ENCODE data around the gene TMEM236. TPM values are rescaled to one million over a fixed set of nuclear protein-coding genes. Genes with fewer than 3 reads are reported as not detected.

TMEM236 gene
- total and polyA plus RNA-seq, 2 of the 4 experiments (the other 2 are of a cell fraction) = not detected

DNA sequence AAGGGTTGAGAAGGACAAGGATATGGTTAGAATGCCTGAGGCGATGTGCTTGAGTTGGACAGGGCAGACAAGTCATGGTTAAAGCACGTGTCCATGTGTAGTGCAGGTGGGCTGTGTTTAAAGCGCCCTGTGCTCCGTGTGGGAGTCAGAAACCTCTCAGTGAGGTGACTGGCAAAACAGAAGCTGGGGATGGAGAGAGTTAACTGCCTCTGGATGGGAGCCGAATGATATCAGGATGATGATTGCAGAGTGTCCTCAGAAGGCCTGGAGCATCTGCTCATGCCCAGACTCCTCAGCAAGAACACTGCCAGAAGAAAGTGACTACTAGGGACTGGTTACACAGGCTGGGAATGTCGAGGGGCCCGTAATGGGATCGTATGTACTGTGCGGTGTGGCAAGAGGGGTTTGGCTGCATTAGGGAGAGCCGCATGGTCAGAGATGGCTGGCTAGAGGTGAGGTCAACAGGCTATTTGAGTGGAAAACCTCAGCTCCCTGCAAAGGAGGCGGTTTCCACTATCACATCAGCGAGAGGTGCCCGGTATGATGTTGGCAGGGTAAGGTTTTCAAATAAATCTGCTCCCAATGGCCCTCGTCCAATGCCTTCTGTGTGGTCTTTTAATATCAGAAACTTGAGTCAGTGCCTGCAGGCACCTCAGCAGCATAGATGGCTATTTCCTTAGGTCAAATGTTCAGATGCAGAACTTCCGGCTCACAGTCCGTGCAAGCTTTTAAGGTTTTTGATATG, 31.1 kb downstream of the TMEM236 start (continued):
- no peak for TF ChIP-seq MAZ (IDR thresholded peaks at IDR 0.05; ENCODE audit: borderline replicate concordance, low read depth, low read length)

DNA sequence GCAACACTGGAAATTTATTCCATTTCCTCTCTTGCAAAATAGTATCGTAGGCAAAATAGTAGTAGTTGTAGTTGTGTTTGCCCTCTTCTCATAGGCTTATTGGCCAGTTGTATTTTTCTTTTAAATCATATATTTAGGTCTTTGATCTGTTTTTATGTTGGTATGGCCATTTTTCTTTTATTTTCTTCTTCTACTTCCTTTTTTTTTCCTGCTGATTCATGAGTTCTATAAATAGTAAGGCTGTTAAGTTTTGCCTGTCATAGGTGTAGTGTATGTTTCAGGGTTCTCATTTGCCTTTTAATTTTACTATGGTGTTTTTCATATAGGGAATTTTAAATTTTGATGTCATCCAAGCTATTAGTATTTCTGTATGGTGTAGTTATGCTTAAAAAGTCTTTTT, 31.8 kb downstream of the TMEM236 start:
- WGBS, 2 experiments (ENCODE audit: extremely low coverage in 2 of 2, insufficient read length in 1 of 2) = no CpG with 5 or more reads among the region's 1 CpG
- Histone ChIP-seq H3K4ac (ENCODE audit: low read depth, low read length) (no peak overlapping the region), H3K27me3 (ENCODE audit: control insufficient read depth, insufficient read depth, low read length) (no peaks in the 10 kb centered on the region), H3K9ac (ENCODE audit: low read depth, low read length) (no peak overlapping the region), H3K14ac (replicated peaks; ENCODE audit: low read depth, low read length) (no peak overlapping the region), H3K9me1 (ENCODE audit: insufficient read depth, low read length) (peaks cover 10% of the 10 kb centered on the region), H3K9me3 (ENCODE audit: control insufficient read depth, insufficient read depth, low read length) (no peaks in the 10 kb centered on the region), H4K5ac (ENCODE audit: low read depth, low read length) (no peak overlapping the region), H2BK120ac (ENCODE audit: low read depth, low read length) (no peak overlapping the region), H2AK9ac (replicated peaks; ENCODE audit: low read depth, low read length, poor library complexity) (no peak overlapping the region), H4K91ac (ENCODE audit: insufficient read depth, low read depth, low read length) (no peak overlapping the region), H4K8ac (ENCODE audit: low read depth in 2 of 2, low read length in 2 of 2) (no peak overlapping the region), H4K20me1 (ENCODE audit: insufficient read depth, low read length) (no peaks in the 10 kb centered on the region), H3K79me1 (ENCODE audit: low read depth in 1 of 2, low read length in 2 of 2) (no peaks in the 10 kb centered on the region), H2AK5ac (ENCODE audit: low read depth, low read length) (no peak overlapping the region), H2BK5ac (ENCODE audit: low read depth, low read length, poor library complexity, severe bottlenecking) (no peak overlapping the region), H2AFZ (replicated peaks; ENCODE audit: low read length, poor library complexity) (no peak overlapping the region), H2BK20ac (ENCODE audit: low read depth, low read length) (no peak overlapping the region), H3K18ac (ENCODE audit: low read depth, low read length) (no peak overlapping the region), H3K23ac (ENCODE audit: low read depth, low read length) (no peak overlapping the region), H3K4me1 (ENCODE audit: control insufficient read depth, insufficient read depth, low read length) (peaks cover 4% of the 10 kb centered on the region), H3K4me2 (ENCODE audit: low read depth, low read length) (no peak overlapping the region), H3K56ac (ENCODE audit: extremely low read depth, insufficient read depth, low read length) (no peak overlapping the region), H3K36me3 (ENCODE audit: control insufficient read depth, insufficient read depth, low read length) (no peaks in the 10 kb centered on the region), H3K4me3 (ENCODE audit: insufficient read depth, low read depth, low read length) (no peak overlapping the region), H3K27ac (ENCODE audit: insufficient read depth, low read length) (no peak overlapping the region), H2BK15ac (ENCODE audit: low read depth, low read length) (no peak overlapping the region)
- TF ChIP-seq MAFK (IDR thresholded peaks at IDR 0.05; ENCODE audit: low read depth, low read length) (peak; percentile 52), SMC3 (IDR thresholded peaks at IDR 0.05; ENCODE audit: low read depth, low read length) (no peak), CHD1 (IDR thresholded peaks at IDR 0.05; ENCODE audit: low read depth, low read length) (no peak), MAZ (IDR thresholded peaks at IDR 0.05; ENCODE audit: borderline replicate concordance, low read depth, low read length) (no peak)
- TF ChIP-seq, protein P1, sequence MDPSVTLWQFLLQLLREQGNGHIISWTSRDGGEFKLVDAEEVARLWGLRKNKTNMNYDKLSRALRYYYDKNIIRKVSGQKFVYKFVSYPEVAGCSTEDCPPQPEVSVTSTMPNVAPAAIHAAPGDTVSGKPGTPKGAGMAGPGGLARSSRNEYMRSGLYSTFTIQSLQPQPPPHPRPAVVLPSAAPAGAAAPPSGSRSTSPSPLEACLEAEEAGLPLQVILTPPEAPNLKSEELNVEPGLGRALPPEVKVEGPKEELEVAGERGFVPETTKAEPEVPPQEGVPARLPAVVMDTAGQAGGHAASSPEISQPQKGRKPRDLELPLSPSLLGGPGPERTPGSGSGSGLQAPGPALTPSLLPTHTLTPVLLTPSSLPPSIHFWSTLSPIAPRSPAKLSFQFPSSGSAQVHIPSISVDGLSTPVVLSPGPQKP (IDR thresholded peaks at IDR 0.05; ENCODE audit: borderline replicate concordance, low read depth, low read length) = no peak
- DNase-seq (no peak), ATAC-seq (ENCODE audit: low read depth) (no peak)
- POLR2A ChIA-PET (ENCODE audit: unreplicated experiment) = no interaction called here
- no TSS peak for BruUV-seq (replicated peaks)
- in situ Hi-C loops (cut with MboI; ENCODE audit: low sequenced_read_pairs) (no loop called here), intact Hi-C loops (cut with micrococcal nuclease) (no loop called here), dilution Hi-C loops (cut with HindIII; ENCODE audit: low sequenced_read_pairs, unreplicated experiment) (no loop called here)
- CTCF ChIA-PET = no interaction called here
